ENCODE measurements around the gene WDHD1.
"Not testable (repeated sequence)": the region's sequence is repeated elsewhere in the genome, so short reads cannot be mapped to it uniquely, and the experiment has no call there.

WDHD1 gene

GRCh38 chr14:54952803-54953202 is 74.1 kb downstream of the WDHD1 start:
- FAIRE-seq: not testable (repeated sequence)

- no peak for FAIRE-seq
Measured at GRCh38 chr14:54947230-54947629, 79.7 kb downstream of the WDHD1 start.

GRCh38 chr14:54946500-54946899 is 80.4 kb downstream of the WDHD1 start:
- FAIRE-seq: no peak

GRCh38 chr14:54944737-54945391 is 82.0 kb downstream of the WDHD1 start:
- FAIRE-seq: no peak

DNA sequence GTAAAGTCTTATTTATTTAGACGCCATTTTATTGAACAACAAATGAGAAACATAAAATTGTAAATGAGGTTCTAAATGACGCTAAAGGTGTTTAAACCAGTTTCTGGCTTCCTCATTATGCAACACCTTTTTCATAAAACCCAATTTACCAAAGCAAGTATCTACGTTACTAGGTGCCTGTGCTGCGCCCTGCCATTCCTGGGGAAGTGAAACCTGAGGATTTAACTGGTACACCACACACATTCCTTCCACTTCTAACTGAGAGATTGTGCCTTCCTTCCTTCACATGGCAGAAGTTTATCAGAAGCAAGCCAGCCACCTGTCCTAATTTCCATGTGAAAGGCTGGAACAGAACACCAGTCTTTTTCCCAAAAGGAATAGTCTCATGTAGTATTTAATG is 84.0 kb downstream of the WDHD1 start:
- no peak for FAIRE-seq

GRCh38 chr14:54936816-54937215 is 90.1 kb downstream of the WDHD1 start:
- no peak for FAIRE-seq

DNA sequence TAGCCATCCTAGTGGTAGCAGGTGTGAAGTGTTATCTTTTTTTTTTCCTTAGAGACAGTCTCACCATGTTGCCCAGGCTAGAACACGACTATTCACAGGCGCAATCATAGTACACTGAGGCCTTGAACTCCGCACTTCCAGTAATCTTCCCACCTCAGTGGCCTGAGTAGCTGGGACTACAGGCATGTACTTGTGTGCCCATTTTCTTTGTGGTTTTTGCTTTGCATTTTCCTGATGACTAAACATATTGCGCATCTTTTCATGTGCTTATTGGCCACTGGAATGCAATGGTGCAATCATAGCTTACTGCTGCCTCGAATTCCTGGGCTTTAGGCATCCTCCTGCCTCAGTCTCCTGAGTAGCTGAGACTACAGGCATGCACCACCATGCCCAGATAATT is 90.9 kb downstream of the WDHD1 start:
- FAIRE-seq: no peak

DNA sequence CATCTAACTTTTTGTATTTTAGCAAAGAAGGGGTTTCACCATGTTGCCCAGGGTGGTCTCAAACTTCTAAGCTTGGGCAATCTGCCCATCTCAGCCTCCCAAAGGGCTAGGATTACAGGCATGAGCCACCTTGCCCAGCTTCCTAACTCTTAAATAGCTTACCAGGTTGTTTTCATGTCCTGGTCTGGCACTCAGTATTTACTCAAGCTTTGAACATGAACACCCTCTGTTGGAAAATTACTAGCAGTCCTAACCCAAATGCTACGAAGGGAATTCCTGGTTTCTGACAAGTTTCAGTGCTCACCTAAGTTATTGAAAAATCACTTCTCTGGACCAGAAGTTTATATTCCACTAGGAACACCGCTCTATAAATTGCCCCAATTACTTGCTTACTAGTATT is 91.8 kb downstream of the WDHD1 start:
- no peak for FAIRE-seq

- FAIRE-seq: no peak
Measured at GRCh38 chr14:54933006-54933405, 93.9 kb downstream of the WDHD1 start.

DNA sequence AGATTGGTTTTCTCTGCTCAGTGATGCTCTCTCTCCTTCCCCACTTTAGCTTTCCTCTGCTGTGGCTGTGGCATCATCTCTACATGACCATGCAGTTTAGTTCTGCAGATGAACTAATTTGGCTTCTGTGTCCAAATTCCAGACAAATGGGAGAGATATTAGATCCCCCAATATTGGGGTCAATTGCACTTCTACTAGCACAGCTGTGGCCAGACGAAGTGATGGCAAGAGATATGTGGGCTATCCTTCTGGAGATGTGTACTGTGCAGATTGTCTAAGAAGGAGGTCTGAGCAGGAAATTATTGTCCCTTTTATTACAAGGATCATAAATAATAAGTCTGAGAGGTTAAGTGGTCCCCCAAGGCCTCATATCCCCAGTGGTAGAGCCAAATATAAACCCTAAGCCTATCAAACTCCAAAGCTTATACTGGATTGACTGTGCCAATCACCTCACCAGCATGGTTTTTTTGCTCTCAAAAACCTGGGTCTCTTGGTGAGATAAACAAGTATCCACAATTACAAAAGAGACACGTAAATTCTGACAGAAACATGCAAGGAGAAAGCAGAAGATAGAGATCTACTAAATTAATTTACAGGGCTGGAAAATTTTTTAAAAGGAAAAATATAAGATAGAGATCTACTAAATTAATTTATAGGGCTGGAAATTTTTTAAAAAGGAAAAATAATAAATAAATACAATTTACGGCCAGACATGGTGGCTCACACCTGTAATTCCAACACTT is 95.1 kb downstream of the WDHD1 start:
- no peak for FAIRE-seq

DNA sequence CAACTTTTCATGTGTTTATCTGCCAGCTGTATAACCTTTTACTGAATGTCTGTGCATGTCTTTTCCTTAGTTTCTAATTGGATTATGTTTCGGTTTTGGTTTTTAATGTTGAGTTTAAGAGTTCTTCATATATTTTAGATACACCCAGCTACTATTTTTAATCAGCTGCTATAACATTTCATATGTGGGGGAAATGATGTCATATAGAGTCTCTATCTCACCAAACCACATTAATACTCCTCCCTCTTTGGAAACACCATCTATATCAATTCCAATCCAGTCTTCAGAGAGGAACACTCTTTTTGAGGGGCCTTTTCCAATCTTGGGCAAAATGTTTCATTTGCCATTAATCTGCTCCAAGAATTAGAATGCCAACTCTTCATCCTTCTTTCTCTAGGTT is 95.8 kb downstream of the WDHD1 start:
- no peak for FAIRE-seq

GRCh38 chr14:54929556-54929955 is 97.3 kb downstream of the WDHD1 start:
- no peak for FAIRE-seq

DNA sequence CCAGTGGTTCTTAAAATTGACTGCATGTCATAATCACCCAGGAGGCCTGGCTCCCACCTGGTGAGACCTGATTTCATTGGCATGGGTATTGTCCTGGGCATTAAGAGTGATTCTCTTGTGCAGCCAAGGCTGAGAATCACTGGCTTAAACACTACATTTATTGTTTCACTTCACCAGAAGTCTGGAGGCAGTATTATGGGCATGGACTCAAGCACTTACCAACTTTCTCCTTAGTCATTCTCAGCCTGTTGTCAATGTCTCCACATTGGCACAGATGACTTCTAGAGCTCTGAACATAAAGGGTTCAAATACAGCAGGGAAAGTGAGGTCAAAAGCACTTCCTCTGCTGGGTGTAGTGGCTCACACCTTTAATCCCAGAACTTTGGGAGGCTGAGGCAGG is 98.7 kb downstream of the WDHD1 start:
- FAIRE-seq: no peak

- FAIRE-seq: no peak
Measured at GRCh38 chr14:54927551-54927950, 99.3 kb downstream of the WDHD1 start.

DNA sequence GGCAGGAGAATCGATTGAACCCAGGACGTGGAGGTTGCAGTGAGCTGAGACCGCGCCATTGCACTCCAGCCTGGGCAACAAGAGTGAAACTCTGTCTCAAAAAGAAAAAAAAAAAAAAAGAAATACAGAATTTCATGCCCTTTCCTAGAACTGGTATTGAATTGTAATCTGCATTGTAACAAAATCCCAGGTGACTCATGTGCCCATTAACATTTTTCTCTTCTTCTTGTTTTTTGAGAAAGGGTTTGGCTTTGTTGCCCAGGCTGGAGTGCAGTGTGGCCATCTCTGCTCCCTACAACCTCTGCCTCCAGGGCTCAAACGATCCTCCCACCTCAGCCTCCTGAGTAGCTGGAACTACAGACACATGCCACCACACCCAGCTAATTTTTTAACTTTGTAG is 100.3 kb downstream of the WDHD1 start:
- not testable (repeated sequence) for FAIRE-seq

DNA sequence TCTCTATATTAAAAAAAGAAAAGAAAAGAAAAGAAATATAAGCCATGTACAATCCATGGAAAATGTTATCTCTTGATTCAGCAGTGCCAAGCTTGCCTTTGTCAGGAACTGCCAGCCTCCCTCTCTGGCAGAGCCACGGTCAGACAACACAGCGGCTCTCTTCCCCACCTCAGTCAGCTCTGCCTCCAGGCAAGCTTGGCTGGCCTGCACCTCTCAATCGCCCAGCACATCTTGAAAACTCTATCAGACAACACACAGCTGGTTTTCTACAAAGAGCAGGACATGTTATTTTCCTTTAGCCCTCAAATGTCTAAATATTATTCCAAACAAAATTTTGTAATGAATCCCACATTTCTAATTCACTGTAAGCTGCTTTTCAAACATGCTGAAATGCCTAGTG is 104.3 kb downstream of the WDHD1 start:
- no peak for FAIRE-seq

DNA sequence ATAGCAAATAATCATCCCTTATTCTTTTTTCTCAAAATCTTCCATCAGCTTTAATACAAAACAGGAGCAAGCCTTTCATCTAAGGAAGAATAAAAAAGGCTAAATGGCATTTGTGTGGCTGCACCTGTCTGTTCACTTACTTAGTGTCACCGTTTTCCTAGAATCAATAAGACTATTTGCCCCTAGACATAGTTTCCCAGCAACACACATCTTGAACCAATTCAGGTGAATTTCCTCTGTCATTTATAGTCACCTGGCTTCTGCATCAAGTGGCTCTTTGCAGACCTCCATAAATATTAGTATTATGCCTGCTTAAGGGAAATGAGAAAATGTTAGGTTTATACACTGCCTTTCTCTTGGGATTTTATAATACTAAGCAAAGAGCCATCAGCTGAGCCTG is 106.8 kb downstream of the WDHD1 start:
- FAIRE-seq: no peak

- FAIRE-seq: no peak
Measured at GRCh38 chr14:54919330-54919729, 107.6 kb downstream of the WDHD1 start.

DNA sequence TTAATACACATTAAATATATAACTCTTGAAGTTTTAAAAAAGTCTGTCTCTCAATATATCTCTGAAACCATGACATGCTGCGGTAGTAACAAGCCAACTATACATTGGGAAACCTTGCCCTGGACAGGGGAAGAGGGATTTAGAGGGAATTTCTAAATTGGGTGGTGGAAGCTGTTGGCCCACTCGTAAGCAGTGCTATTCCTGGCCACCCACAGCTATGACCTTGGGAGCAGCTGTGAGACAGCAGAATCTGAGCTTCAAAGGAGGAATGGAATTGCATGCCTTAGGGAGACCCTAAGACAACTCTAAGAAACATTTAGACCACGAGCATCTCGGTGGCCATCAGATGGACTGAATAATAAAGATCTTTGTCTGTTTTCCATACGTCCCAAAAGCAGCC is 108.5 kb downstream of the WDHD1 start:
- FAIRE-seq: no peak

- no peak for FAIRE-seq
Measured at GRCh38 chr14:54916101-54916500, 110.8 kb downstream of the WDHD1 start.

DNA sequence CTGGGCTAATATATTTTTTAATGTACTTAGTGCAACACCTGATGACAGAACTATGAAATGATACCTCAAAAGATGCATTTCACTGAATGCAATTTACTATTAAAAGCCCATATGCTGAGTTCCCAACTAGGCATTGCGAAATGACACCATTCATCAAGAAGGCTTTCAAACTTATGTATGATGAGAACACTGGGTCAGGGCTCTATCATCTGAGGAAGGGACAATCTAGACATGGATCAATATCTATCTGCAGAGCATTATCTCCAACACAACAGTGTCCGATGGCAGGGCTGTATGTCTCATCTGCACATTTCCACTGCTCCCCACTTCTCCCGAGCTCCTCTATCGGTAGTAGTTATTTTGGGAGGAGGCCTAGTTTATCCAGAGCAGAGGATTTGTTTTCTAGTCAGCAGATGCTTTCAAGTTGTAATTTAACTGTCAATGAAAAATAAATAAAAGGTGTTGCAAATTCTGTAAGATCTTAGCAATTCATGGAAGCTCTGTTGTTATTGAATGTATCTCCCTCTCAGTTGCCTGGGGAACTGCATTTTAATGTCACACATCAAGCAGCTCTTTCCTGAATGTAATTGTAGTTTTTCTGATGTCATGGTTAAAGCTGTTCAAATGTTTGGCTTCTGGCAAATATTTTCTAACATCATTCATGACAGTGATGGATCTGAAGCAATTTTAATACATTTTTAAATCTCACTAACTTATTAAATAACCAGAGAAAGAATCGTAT is 116.9 kb downstream of the WDHD1 start:
- FAIRE-seq: no peak

DNA sequence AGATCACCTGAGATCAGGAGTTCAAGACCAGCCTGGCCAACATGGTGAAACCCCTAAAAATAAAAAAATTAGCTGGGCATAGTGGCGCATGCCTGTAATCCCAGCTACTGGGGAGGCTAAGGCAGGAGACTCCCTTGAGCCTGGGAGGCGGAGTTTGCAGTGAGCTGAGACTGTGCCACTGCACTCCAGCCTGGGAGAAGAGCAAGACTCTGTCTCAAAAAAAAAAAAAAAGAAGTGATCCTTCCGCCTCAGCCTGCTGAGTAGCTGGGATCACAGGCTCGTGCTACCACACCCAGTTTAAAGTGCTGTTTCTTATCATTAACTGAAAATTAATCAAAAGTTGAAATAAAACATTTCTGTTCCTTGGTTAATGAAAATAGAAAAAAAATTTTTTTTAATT is 117.9 kb downstream of the WDHD1 start:
- not testable (repeated sequence) for FAIRE-seq

- no peak for FAIRE-seq
Measured at GRCh38 chr14:54908190-54908589, 118.7 kb downstream of the WDHD1 start.

GRCh38 chr14:54906075-54906474 is 120.8 kb downstream of the WDHD1 start:
- no peak for FAIRE-seq
